GM19455 (cell line): Measurements from ENCODE around the gene USP3.
A peak's percentile ranks its signal among the peaks of the same experiment; 100 is the strongest.
"Not testable (repeated sequence)": the region's sequence is repeated elsewhere in the genome, so short reads cannot be mapped to it uniquely, and the experiment has no call there.

Experiments
- ATAC-seq: cut with Tn5 transposase; IDR thresholded peaks from one replicate; pipeline ENCODE4 v1.9.1; 2021; ENCODE audit not compliant: unreplicated experiment

The USP3 gene

DNA sequence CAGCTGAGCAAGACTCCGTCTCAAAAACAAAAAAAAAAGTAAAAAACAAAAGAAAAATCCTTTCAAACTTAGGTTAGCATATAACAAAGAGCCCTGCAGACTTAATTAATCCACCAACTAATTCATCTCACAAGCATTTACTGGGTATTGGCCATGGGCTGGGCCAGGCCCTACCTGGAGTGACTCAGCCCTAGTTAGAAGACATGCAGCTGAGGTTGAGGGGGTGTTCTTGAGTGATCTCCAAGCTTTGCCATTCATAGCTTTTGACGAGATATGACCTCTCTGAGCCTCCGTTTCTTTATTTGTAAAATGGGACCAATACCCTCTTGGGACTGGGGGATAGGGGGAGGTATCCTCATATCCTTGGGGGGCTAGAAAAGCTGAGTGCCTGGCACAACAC is 100.6 kb downstream of the USP3 start:
- no peak for ATAC-seq

DNA sequence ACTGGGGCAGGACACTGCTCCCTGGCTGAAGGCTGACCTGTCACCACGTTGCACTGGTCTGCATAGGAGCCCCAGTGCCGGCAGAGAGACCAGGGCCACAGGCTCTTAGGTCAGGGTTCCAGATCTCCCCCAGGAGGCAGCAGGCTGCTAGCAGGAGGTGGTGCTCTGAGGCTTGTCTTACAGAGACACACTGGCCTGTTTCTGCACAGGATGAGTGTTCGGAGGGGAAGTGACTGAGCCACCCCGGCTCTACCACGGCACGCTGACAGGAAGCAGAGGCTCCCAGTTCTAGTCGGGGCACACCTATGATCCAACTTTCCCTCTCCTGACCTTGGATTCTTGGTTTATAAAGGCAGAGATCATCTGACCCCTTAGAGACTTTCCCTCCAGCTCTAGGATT is 101.4 kb downstream of the USP3 start:
- no peak for ATAC-seq

DNA sequence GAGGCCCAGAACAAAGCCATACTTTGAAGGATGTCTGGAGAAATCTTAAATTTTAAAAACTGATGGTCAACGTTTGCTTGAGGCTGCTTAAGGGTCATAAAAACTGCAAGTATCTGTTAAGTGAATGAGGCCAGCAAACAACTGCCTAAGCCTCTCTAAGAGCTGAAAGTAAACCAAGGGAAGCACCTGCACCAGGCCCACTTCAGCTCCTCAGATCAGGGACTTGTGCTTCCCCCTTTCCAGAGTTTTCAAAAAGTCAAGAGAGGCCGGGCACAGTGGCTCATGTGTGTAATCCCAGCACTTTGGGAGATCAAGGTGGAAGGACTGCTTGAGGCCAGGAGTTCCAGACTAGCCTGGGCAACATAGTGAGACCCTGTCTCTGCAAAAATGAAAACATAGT is 101.9 kb downstream of the USP3 start:
- no peak for ATAC-seq

DNA sequence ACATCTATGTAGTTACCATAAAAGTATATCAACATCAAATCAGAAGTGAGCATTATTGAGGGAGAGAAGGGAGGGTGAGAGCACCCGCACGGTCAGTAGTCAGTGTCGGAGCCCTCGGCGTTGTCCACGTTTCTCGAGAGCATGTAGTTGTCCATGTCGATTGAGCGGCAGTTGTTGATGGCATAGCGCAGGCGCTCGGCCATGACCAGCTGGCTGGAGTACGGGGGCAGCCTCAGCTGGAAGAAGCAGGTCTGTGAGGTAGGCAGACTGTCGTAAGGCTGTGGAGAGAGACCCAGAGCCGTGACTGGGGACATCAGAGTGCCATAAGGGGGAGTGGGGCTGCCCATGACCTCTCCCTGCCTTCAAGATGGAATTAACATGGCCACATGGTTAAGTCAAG is 104.6 kb downstream of the USP3 start:
- no peak for ATAC-seq

DNA sequence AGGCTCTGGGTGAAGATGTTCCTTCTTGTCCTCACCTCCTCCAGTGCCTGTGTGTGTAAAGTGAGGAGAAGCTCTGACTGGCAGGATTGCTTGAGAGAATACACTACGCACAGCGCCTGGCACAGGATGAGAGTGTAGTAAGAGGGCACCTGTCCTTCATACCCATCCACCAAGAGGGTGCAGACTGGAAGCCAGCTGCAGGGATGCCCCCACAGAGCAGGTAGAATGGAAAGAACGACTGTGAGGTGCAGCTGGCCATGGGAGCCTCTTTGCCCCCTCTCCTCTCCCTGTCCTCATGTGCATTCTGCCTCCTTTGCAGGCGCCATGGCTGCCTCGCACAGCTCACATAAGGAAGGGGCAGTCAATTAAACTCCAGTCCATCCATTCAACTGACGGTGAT is 105.1 kb downstream of the USP3 start:
- ATAC-seq = no peak

DNA sequence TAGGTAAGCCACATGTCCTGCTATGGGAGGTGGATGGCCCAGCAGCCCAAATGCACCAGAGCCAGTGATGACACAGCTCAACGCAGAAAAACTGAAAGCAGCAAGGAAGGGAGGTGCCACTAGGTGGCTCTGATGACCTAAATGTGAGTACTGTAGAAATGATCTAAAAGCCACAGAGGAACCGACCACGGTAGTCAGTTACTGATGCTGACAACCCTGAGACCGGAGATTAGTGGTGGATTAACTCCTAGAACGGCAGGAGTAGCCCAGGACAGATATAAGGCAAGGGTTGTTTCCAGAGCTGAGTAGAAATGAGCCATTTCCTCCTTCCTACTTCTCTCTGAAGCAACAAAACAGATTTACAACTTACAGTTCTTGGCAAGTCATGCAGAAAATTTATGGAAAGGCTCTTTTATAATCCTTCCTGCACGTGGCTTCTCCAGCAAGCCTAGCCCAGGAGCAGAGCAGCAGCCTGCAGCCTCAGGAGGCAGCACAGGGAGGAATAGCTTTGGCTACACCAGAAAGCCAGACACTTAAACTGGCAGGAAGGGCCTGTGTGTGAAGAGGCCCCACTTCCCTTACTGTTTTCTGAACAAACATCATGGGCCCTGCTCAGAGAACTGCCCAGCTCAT is 105.9 kb downstream of the USP3 start:
- peak; percentile 74 for ATAC-seq

DNA sequence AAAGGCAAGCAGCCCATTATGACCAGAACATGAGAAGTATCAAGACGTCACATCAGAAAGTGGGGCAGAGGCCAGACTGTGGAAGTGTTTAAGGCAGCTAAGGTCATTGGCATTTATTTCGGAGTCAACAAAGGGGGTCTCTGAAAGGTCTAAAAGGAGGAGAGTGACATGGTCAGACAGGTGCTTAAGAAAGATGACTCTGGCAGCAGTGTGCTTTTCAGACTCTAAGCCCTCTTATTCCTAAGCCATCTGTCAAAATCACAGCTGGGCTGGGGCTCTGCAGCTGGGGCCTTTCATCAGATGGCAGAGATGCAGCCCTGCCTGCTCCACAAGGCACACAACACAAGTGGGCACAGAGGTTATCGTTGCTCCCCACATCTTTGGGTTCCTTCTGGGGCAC is 106.8 kb downstream of the USP3 start:
- ATAC-seq = no peak

DNA sequence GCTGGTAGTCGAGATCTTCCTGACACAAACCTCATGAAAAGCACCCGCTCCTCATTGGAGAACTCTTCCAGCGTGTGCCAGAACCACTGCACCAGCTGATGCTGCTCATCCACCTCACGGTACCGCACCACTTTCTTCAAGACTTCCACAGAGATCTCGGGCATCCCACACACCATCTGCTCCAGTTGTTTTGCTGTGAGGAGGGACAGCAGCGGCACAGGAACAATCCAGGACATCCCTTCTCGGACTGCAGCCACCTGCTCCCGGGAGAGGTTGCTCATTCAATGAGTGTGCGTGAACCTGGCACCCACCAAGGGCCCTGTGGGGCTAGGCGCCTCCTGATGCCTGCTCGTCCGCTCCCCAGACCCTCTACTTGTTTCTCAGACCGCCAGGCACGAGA is 107.9 kb downstream of the USP3 start:
- ATAC-seq = no peak

DNA sequence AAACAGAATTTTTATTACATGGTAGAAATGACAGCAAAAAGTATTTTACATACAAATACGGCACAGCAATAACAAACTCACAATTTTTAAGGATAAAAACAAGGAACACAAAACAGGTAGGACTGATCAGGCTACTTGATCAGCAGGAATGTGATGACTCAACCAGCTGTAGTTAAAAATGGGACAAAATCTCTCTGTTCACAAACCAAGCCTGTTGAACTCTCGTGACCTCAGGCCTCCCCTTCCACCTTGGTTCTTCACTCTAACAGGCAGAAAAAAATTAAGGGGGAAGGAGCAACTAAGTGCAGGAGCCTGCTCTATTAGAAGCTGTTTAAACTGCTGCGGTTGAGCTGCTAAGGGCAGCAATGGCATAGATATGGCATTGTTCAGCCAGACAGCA is 111.5 kb downstream of the USP3 start:
- ATAC-seq = no peak

DNA sequence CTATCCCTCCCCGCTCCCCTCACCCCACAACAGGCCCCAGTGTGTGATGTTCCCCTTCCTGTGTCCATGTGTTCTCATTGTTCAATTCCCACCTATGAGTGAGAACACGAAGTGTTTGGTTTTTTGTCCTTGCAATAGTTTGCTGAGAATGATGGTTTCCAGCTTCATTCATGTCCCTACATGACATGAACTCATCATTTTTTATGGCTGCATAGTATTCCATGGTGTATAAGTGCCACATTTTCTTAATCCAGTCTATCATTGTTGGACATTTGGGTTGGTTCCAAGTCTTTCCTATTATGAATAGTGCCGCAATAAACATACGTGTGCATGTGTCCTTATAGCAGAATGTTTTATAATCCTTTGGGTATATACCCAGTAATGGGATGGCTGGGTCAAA is 112.8 kb downstream of the USP3 start:
- not testable (repeated sequence) for ATAC-seq

DNA sequence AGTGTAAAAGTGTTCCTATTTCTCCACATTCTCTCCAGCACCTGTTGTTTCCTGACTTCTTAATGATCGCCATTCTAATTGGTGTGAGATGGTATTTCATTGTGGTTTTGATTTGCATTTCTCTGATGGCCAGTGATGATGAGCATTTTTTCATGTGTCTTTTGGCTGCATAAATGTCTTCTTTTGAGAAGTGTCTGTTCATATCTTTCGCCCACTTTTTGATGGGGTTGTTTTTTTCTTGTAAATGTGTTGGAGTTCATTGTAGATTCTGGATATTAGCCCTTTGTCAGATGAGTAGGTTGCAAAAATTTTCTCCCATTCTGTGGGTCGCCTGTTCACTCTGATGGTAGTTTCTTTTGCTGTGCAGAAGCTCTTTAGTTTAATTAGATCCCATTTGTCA is 113.2 kb downstream of the USP3 start:
- not testable (repeated sequence) for ATAC-seq

DNA sequence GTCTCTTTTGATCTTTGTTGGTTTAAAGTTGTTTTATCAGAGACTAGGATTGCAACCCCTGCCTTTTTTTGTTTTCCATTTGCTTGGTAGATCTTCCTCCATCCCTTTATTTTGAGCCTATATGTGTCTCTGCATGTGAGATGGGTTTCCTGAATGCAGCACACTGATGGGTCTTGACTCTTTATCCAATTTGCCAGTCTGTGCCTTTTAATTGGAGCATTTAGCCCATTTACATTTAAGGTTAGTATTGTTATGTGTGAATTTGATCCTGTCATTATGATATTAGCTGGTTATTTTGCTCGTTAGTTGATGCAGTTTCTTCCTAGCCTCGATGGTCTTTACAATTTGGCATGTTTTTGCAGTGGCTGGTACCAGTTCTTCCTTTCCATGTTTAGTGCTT is 116.4 kb downstream of the USP3 start:
- ATAC-seq = not testable (repeated sequence)

DNA sequence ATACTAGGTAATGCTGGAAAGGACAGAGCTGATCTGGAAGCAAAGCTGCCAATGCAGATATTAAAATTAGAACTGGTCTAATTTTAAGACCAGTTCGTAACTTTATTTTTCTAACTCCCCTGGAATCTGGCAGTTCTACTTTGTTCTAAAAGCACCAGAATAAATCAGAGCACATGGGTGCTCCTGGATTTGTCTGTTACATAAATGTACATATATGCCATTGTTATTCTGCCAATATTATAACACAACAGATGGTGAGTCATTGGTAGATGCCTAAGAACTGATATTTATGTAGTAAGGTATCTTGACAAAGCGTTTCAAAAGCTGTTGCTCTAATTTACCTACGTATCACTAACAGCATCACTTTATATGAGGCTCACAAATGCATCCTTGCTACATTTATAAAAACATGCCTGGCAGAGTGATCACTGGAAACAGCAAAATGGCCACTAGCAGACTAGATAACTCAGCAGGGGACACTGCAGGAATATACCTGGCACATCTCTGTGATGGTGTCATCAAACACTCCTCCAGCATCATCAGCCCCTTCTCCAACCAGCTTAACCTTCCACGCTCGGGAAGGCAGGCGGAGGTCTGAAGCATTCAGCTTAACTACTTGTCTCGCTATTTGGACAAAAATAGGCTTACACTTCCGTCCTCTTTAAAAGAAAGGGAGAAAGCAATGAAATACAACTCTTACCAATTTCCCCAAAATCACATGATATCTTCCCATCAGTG is 119.0 kb downstream of the USP3 start:
- ATAC-seq = no peak

DNA sequence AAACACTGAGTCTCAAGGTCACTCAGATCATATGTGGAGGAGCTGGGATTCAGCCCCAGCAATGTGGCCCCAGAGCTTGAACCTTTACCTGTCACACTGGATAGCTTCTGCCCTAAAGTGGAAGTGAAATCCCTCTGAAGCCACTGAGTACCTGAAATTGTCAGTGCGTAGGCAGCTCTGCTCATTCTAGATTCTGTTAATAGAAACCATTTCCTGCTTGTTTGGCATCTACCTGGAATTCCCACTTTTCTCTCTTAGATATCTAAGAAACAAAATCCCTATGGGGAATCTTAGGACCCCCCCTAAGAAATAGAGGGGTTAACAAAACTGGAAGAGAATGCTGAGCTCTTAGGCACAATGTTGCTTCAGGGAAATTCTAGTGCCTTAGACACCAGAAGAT is 122.6 kb downstream of the USP3 start:
- ATAC-seq = peak; percentile 57

DNA sequence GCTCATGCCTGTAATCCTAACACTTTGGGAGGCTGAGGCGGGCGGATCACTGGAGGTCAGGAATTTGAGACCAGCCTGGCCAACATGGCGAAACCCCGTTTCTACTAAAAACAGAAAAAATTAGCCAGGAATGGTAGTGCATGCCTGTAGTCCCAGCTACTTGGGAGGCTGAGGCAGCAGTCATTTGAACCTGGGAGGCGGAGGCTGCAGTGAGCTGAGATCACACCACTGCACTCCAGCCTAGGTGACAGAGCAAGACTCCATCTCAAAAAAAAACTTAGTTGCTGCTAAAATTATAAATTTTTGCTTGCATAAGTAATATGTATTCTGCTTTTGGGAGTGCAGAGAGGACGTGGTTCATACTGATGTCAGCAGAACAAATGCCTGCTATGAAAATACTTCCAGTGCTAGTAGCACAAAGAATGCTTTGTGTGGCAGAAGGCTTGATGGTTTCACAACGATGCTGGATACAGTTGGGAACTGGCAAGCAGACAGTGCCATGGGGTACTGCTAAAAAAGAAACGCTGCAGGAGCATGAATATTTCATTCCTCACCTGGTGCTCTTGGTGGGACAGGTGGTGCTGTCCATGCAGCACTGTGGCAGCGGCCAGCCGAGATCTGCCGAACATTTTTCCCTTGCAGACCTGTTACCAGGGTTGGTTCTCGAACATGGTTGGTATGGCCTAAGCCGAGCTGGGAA is 123.9 kb downstream of the USP3 start:
- no peak for ATAC-seq

DNA sequence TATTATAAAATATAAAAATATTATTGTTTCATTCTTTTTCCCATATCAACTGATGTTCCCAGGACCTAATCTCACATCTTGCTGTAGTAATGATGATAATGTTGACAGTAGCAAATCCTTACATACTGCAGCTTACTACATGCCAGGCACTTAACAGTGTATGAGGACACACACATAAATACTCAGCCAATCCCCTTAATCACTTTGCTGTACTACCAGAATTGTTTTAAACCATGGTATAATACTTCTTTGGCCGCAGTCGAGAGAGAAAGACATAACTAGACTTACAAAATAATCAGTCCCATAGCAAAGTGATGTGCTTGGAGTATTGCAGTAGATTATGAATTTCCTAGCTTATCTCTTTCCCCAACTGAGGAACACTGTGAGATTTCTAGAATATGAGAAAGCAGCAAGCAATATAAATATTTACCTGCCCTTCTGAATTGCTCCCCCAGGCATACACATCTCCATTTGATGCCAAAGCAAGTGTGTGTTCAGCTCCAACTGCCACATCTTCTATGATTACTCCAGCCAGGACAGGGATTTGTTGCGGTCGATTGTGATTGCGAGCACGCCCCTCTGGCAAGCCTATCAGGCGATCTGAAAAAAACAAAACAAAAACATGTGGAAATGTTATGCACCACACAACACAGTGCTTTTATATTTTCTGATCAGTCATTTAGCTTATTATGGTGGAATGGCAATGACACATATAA is 125.8 kb downstream of the USP3 start:
- no peak for ATAC-seq

DNA sequence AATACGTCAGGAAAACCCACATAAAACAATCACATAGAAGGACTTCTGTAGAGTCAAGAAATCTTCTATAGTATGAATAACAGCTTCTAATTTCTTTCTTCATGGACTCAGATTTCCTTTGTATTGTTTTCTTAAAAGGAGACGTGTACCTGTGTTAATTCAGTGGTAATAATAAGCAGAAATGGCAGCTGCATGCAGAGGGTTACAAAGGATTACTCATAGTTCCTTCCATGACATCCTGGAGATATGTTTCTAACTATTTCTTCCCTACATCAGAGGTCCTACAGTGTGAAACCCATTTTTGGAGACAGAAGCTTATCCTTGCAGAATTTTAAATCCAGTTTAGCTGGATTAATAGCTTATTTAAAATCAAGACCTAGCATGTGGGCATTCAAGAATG is 128.9 kb downstream of the USP3 start:
- ATAC-seq = no peak

DNA sequence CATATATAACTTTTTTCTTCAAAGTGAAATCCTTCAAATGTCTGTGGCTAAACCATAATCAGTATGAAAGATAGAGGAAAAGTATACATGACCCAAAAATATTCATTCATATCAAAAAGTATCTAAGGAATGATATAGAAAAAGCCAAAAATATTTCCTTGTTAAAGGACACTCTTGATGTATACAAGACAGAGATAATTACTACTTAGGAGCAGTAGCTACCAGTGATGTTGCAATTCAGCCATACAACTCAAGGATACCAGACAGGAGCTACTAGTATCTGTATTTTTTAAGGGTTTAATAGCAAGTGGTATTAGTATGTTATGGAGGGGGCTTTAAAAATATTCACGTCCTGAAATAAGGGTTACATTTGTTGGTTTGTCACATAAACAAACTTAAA is 129.8 kb downstream of the USP3 start:
- no peak for ATAC-seq

DNA sequence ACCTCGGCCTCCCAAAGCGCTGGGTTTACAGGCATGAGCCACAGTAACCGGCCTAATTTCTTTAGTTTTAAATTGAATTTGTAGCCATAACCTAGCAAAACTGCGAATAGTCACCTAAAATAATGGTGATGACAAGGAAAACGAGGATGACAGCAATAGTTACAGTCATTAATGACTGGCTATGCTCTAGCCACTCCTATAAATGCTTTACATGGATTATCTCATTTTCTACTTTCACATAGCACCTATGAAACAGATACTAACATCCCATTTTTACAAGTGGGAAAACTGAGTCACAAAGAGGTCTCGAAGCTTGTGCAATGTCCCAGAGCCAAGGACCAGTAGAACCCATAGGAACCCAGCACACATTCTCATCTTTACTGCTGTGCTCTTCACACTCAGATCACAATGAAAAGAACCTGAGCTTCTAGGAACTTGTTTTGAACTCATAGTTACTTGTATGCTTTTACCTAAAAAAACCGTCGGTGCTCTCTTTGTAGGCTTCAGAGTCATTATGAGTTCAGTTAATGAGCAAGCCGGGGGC is 132.2 kb downstream of the USP3 start:
- ATAC-seq = no peak

DNA sequence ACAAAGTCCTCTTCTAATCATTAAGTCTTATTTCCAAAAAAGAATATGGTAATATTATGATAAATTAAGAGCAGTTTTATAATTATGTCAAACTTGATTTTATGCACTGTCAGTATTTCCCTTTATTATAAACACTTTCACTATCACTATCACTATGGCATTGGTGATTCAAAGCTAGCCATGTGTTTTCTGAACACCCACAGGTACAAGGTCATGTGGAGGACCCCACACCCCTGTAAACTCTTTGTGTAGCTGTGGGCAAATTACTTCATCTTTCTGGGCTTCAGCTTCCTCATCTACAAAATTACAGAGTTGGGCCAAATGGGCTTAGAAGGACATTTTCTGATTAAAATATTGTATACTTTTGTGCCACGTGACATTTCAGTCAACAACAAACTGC is 134.4 kb downstream of the USP3 start:
- ATAC-seq = no peak

DNA sequence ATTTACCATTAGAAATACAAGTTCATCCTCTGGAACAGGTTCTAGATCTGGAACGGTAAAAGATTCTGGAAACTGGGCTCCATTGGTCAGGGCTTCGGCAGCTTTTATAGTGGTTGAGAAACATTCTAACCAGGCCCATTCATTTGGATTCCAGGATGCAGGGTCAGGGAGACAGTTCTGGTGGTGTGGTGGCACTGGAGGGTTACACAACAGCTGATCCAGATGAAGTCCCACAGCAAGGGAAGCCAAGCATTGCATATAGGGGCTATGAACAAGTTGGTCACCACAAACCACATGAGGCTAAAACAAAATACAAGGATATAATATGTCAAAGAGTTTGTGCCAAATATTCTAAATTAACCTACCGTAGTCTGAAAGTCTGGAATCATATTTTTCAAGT is 135.8 kb downstream of the USP3 start:
- no peak for ATAC-seq
